HEK293T (cell line): Measurements from ENCODE around the gene XPO1.
"Not testable (repeated sequence)": the region's sequence is repeated elsewhere in the genome, so short reads cannot be mapped to it uniquely, and the experiment has no call there.

Experiments used
- CTCF ChIA-PET: fragments of 350-600 bp; formaldehyde crosslinking; extraction: SDS; loops from one replicate; lab custom pipeline; 2021; ENCODE audit warnings: antibody characterized with exemption, inconsistent platforms; lab: Yijun Ruan, JAX
- POLR2A ChIA-PET: fragments of 350-600 bp; formaldehyde crosslinking; extraction: SDS; loops from one replicate; lab custom pipeline; 2020; ENCODE audit warnings: antibody characterized with exemption, inconsistent platforms; lab: Yijun Ruan, JAX
- DNase-seq: peaks from one replicate; pipeline ENCODE4 v3.0.0; 2012; ENCODE audit warnings: mixed read lengths; ENCODE audit errors: extremely low spot score
- ARNT ChIP-seq: fragments of 450-650 bp; IDR thresholded peaks from 2 replicates; pipeline ENCODE4 v1.6.1; 2017; ENCODE audit warnings: mild to moderate bottlenecking
- BHLHE40 ChIP-seq: fragments of 450-650 bp; IDR thresholded peaks from 2 replicates; pipeline ENCODE4 v1.6.1; 2016; ENCODE audit warnings: mild to moderate bottlenecking, moderate library complexity, borderline replicate concordance
- CTBP1 ChIP-seq: fragments of 450-650 bp; IDR thresholded peaks from 2 replicates; pipeline ENCODE4 v1.6.1; 2016; ENCODE audit warnings: borderline replicate concordance
- ELF4 ChIP-seq: fragments of 450-650 bp; IDR thresholded peaks from 2 replicates; pipeline ENCODE4 v1.6.1; 2017; ENCODE audit warnings: antibody characterized with exemption
- FOXA1 ChIP-seq: fragments of 450-650 bp; IDR thresholded peaks from 2 replicates; pipeline ENCODE4 v1.6.1; 2016; ENCODE audit warnings: mild to moderate bottlenecking
- FOXK2 ChIP-seq: fragments of 450-650 bp; IDR thresholded peaks from 2 replicates; pipeline ENCODE4 v1.6.1; 2016; ENCODE audit warnings: mild to moderate bottlenecking
- FOXM1 ChIP-seq: fragments of 450-650 bp; IDR thresholded peaks from 2 replicates; pipeline ENCODE4 v1.6.1; 2017; ENCODE audit warnings: mild to moderate bottlenecking, borderline replicate concordance
- HDGF ChIP-seq: fragments of 450-650 bp; IDR thresholded peaks from 2 replicates; pipeline ENCODE4 v1.6.1; 2017; ENCODE audit warnings: antibody characterized with exemption, borderline replicate concordance
- L3MBTL2 ChIP-seq: fragments of 450-650 bp; conservative IDR thresholded peaks from 2 replicates; pipeline ENCODE4 v1.6.1; 2016; ENCODE audit warnings: mild to moderate bottlenecking
- LEF1 ChIP-seq: fragments of 450-650 bp; IDR thresholded peaks from 2 replicates; pipeline ENCODE4 v1.6.1; 2017; ENCODE audit warnings: mild to moderate bottlenecking, borderline replicate concordance
- NFRKB ChIP-seq: fragments of 450-650 bp; IDR thresholded peaks from 2 replicates; pipeline ENCODE4 v1.6.1; 2016; ENCODE audit warnings: mild to moderate bottlenecking, moderate library complexity
- SP1 ChIP-seq: fragments of 450-650 bp; IDR thresholded peaks from 2 replicates; pipeline ENCODE4 v1.6.1; 2017
- SUZ12 ChIP-seq: fragments of 450-650 bp; IDR thresholded peaks from 2 replicates; pipeline ENCODE4 v1.6.1; 2016; ENCODE audit warnings: mild to moderate bottlenecking
- TARDBP ChIP-seq: fragments of 450-650 bp; IDR thresholded peaks from 2 replicates; pipeline ENCODE4 v1.6.1; 2016
- ZNF384 ChIP-seq: fragments of 450-650 bp; IDR thresholded peaks from 2 replicates; pipeline ENCODE4 v1.6.1; 2016
- TF ChIP-seq, protein P1 (sequence below): fragments of 450-650 bp; IDR thresholded peaks from 2 replicates; pipeline ENCODE4 v1.6.1; 2016

The XPO1 gene

DNA sequence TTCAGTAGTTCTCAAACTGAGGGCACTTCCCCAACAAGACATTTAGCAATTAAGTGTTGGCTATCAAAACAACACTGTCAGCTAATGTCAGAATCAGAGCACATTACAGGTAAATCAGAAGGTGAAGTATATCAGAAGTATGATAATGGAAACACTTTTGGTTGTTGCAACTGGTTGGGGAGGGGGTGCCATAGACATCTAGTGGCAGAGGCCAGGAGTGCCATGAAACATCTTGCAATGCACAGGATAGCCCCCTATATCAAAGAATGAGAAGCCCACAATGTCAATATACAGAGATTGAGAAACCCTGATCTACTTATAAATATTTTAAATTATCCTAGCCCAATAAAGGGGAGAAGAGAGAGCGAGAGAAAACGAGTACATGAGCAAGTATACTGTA is 4.9 kb upstream of the XPO1 start:
- ChIA-PET CTCF (no interaction called here), POLR2A (no interaction called here)
- no peak for TF ChIP-seq SP1
- no peak for TF ChIP-seq L3MBTL2
- no peak for DNase-seq

DNA sequence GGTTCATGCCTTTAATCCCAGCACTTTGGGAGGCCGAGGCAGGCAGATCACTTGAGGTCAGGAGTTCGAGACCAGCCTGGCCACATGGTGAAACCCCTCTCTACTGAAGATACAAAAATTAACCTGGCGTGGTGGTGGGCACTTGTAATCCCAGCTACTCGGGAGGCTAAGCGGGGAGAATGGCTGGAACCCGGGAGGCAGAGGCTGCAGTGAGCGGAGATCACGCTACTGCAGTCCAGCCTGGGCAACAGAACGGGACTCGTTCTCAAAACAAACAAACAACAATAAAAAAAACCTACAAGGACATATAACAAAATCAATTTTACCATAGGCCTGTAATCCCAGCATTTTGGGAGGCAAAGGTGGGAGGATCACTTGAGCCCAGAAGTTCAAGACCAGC is 2.0 kb upstream of the XPO1 start:
- DNase-seq, POLR2A ChIA-PET: not testable (repeated sequence)
- CTCF ChIA-PET, result interaction anchor here (0.6 kb wide), 1 partner anchor 534 kb away, joined by 4 read pairs; no protein-coding TSS in a partner anchor

DNA sequence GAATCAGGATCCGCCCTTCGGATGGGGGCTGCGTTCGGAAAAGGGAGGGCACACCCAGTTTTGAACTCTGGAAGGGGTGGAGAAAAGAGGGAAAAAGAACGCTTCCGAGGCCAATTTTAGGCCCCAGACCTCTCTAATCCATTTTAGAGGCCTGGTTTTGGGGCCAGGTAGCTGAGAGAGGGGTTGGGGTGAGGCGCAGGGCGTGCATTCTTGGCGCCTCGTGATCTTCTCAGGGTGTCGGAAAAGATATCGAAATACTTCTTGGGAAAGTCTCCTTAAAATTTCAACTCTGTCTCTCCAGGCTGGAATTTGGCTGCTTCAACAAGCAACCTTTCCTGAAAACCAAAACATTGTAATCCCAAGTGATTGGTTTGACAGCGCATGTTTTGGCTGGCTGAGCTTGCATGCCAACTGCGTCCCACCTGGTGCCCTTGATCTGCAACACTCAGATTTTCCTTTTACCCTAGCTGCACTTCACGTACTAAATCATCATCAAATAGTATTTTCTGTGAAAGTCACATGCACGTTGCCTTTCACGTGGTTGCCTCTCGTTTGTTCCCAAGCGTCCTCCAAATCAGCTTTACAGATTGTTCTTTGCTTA is 864 bp upstream of the XPO1 start:
- ChIA-PET CTCF (no interaction called here), POLR2A (interaction anchor here (0.6 to 2.6 kb wide), 13 partner anchors 9 to 225 kb away, joined by 3 to 13 read pairs (median 6); partner anchors contain the start of gene USP34)
- DNase-seq, result peak; percentile 10
- TF ChIP-seq ELF4 (no peak), L3MBTL2 (peak; percentile 82), SUZ12 (no peak), NFRKB (no peak), CTBP1 (no peak), ZNF384 (no peak), TARDBP (no peak), FOXM1 (no peak), HDGF (no peak; the same call in 1 of the 2 replicates), BHLHE40 (no peak)
- TF ChIP-seq, protein P1, sequence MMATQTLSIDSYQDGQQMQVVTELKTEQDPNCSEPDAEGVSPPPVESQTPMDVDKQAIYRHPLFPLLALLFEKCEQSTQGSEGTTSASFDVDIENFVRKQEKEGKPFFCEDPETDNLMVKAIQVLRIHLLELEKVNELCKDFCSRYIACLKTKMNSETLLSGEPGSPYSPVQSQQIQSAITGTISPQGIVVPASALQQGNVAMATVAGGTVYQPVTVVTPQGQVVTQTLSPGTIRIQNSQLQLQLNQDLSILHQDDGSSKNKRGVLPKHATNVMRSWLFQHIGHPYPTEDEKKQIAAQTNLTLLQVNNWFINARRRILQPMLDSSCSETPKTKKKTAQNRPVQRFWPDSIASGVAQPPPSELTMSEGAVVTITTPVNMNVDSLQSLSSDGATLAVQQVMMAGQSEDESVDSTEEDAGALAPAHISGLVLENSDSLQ, result peak; percentile 73; the same call in 1 of the 2 replicates

DNA sequence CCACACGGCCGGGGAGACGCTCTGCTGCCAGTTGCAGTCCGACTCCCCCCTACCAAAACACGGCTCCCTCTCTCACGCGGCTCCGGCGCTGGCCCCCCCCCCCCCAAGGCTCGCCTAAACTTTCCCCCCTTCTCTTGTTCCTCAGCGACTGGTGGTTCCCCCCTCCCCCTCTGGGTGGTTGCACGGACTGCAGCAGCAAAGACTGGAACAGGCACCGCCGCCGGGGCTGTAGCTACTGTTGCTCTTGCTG is 281 bp downstream of the XPO1 start:
- no peak for DNase-seq
- ChIA-PET POLR2A (interaction anchor here (0.8 to 2.6 kb wide), 19 partner anchors 8 to 226 kb away, joined by 3 to 13 read pairs (median 4); partner anchors contain the start of gene USP34), CTCF (no interaction called here)
- TF ChIP-seq L3MBTL2, result no peak
- TF ChIP-seq ARNT, result no peak
- TF ChIP-seq, protein P1, result no peak

DNA sequence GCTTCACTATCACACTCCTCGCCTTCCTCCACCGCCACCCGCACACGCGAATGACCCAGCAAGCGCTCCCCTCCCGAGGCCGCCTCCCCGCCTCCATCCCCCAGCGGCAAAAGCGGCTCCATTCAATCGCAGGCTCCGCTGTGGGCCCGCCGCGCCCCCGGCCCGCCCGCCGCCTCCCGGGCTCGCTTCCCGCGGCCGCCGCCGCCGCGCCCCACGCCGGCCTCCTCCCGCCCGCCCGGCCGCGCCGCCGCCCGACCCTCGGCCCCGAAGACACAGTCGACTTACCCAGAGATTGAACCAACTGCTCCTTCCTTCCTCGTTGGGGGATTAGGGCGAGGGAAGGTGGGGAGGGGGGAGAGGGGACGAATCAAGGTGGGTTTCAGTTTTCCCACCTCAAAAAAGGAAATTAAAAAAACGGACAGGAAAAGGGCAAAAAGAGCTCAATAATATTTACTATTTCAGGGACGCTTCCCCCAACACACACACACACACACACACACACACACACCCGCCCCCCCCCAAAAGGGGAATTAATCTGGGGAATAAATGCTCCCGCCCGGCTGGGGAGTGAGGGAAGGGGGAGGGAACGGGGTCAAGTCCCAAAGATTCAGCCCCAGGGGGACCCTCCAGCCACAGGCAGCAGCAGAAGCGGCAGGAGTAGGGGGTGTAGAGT is 743 bp downstream of the XPO1 start:
- no peak for TF ChIP-seq FOXK2
- no peak for TF ChIP-seq FOXA1
- no peak for TF ChIP-seq BHLHE40
- no peak for TF ChIP-seq SUZ12
- no peak for TF ChIP-seq LEF1
- TF ChIP-seq TARDBP, result no peak
- no peak for TF ChIP-seq FOXM1
- TF ChIP-seq L3MBTL2, result no peak
- no peak for TF ChIP-seq SP1
- no peak for TF ChIP-seq ELF4
- TF ChIP-seq, protein P1, result no peak
- no peak for TF ChIP-seq CTBP1
- no peak for TF ChIP-seq HDGF
- TF ChIP-seq NFRKB, result no peak
- TF ChIP-seq ARNT, result no peak
- no peak for TF ChIP-seq ZNF384
- ChIA-PET POLR2A (interaction anchor here (0.7 to 2.6 kb wide), 15 partner anchors 7 to 302 kb away, joined by 3 to 13 read pairs (median 4); partner anchors contain the start of gene USP34), CTCF (no interaction called here)
- peak; percentile 8 for DNase-seq

DNA sequence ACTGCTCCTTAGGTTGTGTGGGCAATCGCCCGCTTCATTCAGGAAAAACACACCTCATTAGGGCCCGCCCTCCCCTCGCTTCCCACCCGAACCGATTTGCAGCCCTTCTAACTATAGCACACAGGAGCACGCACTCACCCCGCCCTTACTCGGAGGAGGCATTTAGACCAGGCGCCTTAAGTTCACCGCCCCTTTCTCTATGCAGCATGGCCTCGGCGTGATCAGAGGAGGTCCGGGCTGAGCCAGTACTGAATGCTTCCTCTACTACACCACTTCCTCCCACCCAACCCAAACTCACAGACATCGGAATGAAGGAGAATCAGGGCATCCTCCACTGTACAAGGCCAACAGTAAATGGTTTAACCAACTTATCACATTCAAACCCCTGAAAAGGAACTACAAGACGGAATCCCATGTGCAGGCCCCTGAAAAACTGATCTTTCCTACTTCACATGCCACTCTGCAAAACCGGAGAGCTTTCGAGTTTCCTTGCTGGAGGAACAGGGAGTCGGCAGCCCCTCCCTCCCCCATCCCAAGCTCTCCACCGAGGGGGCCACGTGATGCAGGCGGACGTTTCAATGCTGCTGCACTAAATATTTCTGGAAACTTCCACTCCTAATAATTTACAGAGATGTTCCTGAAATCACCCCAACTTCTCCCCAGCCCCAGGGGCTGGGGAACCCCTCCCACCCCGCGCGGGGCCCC is 1.4 kb downstream of the XPO1 start:
- TF ChIP-seq L3MBTL2, result peak; percentile 36
- TF ChIP-seq HDGF, result no peak
- ChIA-PET POLR2A (interaction anchor here (0.7 to 2.6 kb wide), 6 partner anchors 13 to 301 kb away, joined by 3 to 11 read pairs (median 3); no protein-coding TSS in a partner anchor), CTCF (no interaction called here)
- DNase-seq, result peak; percentile 66

DNA sequence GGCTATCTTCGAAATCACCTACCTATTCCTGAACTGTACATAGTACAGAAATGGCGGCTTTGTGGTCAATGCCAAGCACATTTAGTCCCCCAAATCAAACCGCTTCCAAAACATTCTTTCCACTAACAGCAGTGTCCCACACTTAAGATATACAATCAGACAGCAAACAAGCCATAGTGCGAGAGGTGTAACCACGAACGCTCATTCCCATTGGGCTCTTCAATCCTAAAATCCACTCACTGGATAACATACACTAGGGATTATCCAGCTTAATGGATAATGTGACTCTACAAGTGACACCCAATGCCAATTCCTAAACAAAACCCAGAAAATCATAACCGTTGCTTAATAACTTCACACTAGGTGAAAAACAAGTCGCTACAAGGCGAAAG is 2.0 kb downstream of the XPO1 start:
- ChIA-PET CTCF (no interaction called here), POLR2A (interaction anchor here (0.7 to 2.6 kb wide), 3 partner anchors 13 to 99 kb away, joined by 3 to 11 read pairs (median 3); no protein-coding TSS in a partner anchor)

More for the DNA sequence above, 2.0 kb downstream of the XPO1 start:
- no peak for TF ChIP-seq ZNF384
- TF ChIP-seq TARDBP, result no peak
- TF ChIP-seq L3MBTL2, result no peak
- TF ChIP-seq FOXA1, result no peak
- TF ChIP-seq BHLHE40, result no peak
- TF ChIP-seq CTBP1, result no peak
- no peak for TF ChIP-seq ELF4
- no peak for TF ChIP-seq FOXK2
- no peak for TF ChIP-seq NFRKB
- TF ChIP-seq HDGF, result no peak
- TF ChIP-seq, protein P1, result no peak
- no peak for TF ChIP-seq ARNT
- no peak for TF ChIP-seq SUZ12
- no peak for DNase-seq
